ENCODE measurements around the gene ADAD2. TPM values are rescaled to one million over a fixed set of nuclear protein-coding genes. Genes with fewer than 3 reads are reported as not detected.

ADAD2 gene
- total and polyA plus RNA-seq, 10 of the 15 experiments (the other 5 are each of a cell fraction or from before 2014, with no cell fraction given), result 0.44 to 0.68 (median 0.51) TPM; not detected in 7

- TF ChIP-seq CUX1 (IDR thresholded peaks at IDR 0.05; ENCODE audit: insufficient replicate concordance, low read depth, low read length) (no peak), MAX (IDR thresholded peaks at IDR 0.05; ENCODE audit: low read depth, low read length) (no peak), ZNF384 (IDR thresholded peaks at IDR 0.05; ENCODE audit: borderline replicate concordance, low read depth, low read length) (no peak), MTA3 (IDR thresholded peaks at IDR 0.05; ENCODE audit: borderline replicate concordance, low read length) (no peak)
Measured at GRCh38 chr16:84226026-84226425, 35.1 kb downstream of the ADAD2 start (continued).

- Histone ChIP-seq H3K9me3 (replicated peaks; ENCODE audit: control insufficient read depth, insufficient read depth, low read length) (no peaks in the 10 kb centered on the region), H3K4me3 (no peak overlapping the region), H4K20me1 (ENCODE audit: control insufficient read depth, insufficient read depth) (no peaks in the 10 kb centered on the region), H3K9ac (ENCODE audit: control insufficient read depth, insufficient read depth, low read length) (no peak overlapping the region), H3K27ac (ENCODE audit: control insufficient read depth, insufficient read depth) (no peak overlapping the region), H3K27me3 (replicated peaks in 1 of 2; ENCODE audit: control insufficient read depth in 2 of 2, insufficient read depth in 2 of 2, low read length in 1 of 2) (peaks cover 0 to 5% of the 10 kb centered on the region in 2 experiments; a peak in 2 of 4 replicates), H2AFZ (ENCODE audit: control insufficient read depth, low read depth, low read length) (no peak overlapping the region), H3K36me3 (ENCODE audit: control insufficient read depth in 2 of 2, insufficient read depth in 2 of 2, low read length in 1 of 2) (no peaks in the 10 kb centered on the region), H3K79me2 (ENCODE audit: control insufficient read depth, insufficient read depth, low read length) (no peaks in the 10 kb centered on the region), H3K4me1 (ENCODE audit: control insufficient read depth, insufficient read depth, low read length) (no peaks in the 10 kb centered on the region), H3K4me2 (ENCODE audit: control insufficient read depth, insufficient read depth) (no peak overlapping the region)
- in situ Hi-C loops (cut with MboI) (no loop called here), intact Hi-C loops (cut with micrococcal nuclease; ENCODE audit: unreplicated experiment) (no loop called here)
- POLR2A ChIA-PET, result no interaction called here
- BruUV-seq (replicated peaks), result no TSS peak
- RAD21 ChIA-PET (ENCODE audit: unreplicated experiment), result no interaction called here
- SMC1A ChIA-PET (ENCODE audit: uncharacterized antibody, unreplicated experiment), result no interaction called here
- WGBS (ENCODE audit: insufficient coverage, insufficient replicate concordance, low lambda C conversion rate, missing lambda C conversion rate), result 40% methylated on average over 6 of the region's 6 CpGs
- FAIRE-seq (no peak), DNase-seq (ENCODE audit: low read depth, low spot score) (no peak), ATAC-seq (no peak)
- CTCF ChIA-PET, result no interaction called here
- TF ChIP-seq TCF3 (IDR thresholded peaks at IDR 0.05; ENCODE audit: borderline replicate concordance, insufficient read depth, low read depth, low read length), result no peak
- no peak for TF ChIP-seq NR2C2 (IDR thresholded peaks at IDR 0.05; ENCODE audit: borderline replicate concordance, control insufficient read depth, insufficient read length, low read depth)
- no peak for TF ChIP-seq CEBPB (IDR thresholded peaks at IDR 0.05; ENCODE audit: borderline replicate concordance in 1 of 2, low read depth in 2 of 2, low read length in 2 of 2)
- no peak for TF ChIP-seq MTA2 (IDR thresholded peaks at IDR 0.05; ENCODE audit: low read depth)
- no peak for TF ChIP-seq SREBF2 (IDR thresholded peaks at IDR 0.05; ENCODE audit: low read length)
- TF ChIP-seq TCF12 (IDR thresholded peaks at IDR 0.05; ENCODE audit: low read depth, low read length), result no peak
- TF ChIP-seq STAT3 (IDR thresholded peaks at IDR 0.05; ENCODE audit: low read depth, low read length), result no peak
- no peak for TF ChIP-seq RUNX3 (IDR thresholded peaks at IDR 0.05; ENCODE audit: low read length)
- TF ChIP-seq PKNOX1 (IDR thresholded peaks at IDR 0.05), result no peak
Measured at GRCh38 chr16:84227548-84227947, 36.6 kb downstream of the ADAD2 start.

Data from GM12878 (cell line).